Mesothelial cell of epicardium (in vitro differentiated cells): Measurements from ENCODE around the gene LRRIQ4. TPM values are rescaled to one million over a fixed set of nuclear protein-coding genes. Genes with fewer than 3 reads are reported as not detected.

Experiments
- DNase-seq, 2 experiments: peaks; one replicate each; pipeline ENCODE4 v3.0.0; 2021; ENCODE audit warnings: low spot score in 2 of 2; ENCODE audit not compliant: unreplicated experiment in 2 of 2
- H3K27ac Mint-ChIP-seq: 2 replicates; pipeline ENCODE4 v1.8.0; 2021; ENCODE audit warnings: mixed read lengths
- H3K27me3 Mint-ChIP-seq: 2 replicates; pipeline ENCODE4 v1.8.0; 2021; ENCODE audit warnings: low read depth, mixed read lengths
- H3K36me3 Mint-ChIP-seq: 2 replicates; pipeline ENCODE4 v1.8.0; 2021; ENCODE audit warnings: mixed read lengths
- H3K4me1 Mint-ChIP-seq: 2 replicates; pipeline ENCODE4 v1.8.0; 2021; ENCODE audit warnings: mixed read lengths
- H3K4me3 Mint-ChIP-seq: 2 replicates; pipeline ENCODE4 v1.8.0; 2021; ENCODE audit warnings: mild to moderate bottlenecking, moderate library complexity, mixed read lengths
- H3K9me3 Mint-ChIP-seq: 2 replicates; pipeline ENCODE4 v1.8.0; 2021; ENCODE audit warnings: mixed read lengths
- CTCF ChIP-seq: fragments of 200-600 bp; sonication (generic); IDR thresholded peaks from one replicate; pipeline ENCODE4 v1.5.0; 2021; ENCODE audit warnings: antibody characterized with exemption; ENCODE audit not compliant: unreplicated experiment
- total RNA-seq: library from RNA; stranded (reverse); gene quantifications from 3 replicates; pipeline ENCODE4 v1.2.1, GENCODE V29; 2021

Gene LRRIQ4
- total RNA-seq, 1 donor from 2014 or later = 0.16 TPM

- H3K9me3 Mint-ChIP-seq = no peaks in the 10 kb centered on the region
- H3K27ac Mint-ChIP-seq = no peak overlapping the region
- no peaks in the 10 kb centered on the region for H3K27me3 Mint-ChIP-seq
- no peak overlapping the region for H3K4me3 Mint-ChIP-seq
- no peaks in the 10 kb centered on the region for H3K36me3 Mint-ChIP-seq
- H3K4me1 Mint-ChIP-seq = no peaks in the 10 kb centered on the region
- TF ChIP-seq CTCF = no peak
- no peak for DNase-seq
These were observed 34.0 kb downstream of the LRRIQ4 start for GRCh38 chr3:169846458-169847193.

- TF ChIP-seq CTCF = no peak
- H3K27me3 Mint-ChIP-seq = no peaks in the 10 kb centered on the region
- H3K4me3 Mint-ChIP-seq = no peak overlapping the region
- H3K4me1 Mint-ChIP-seq = no peaks in the 10 kb centered on the region
- H3K36me3 Mint-ChIP-seq = no peaks in the 10 kb centered on the region
- DNase-seq = no peak
- H3K27ac Mint-ChIP-seq = no peak overlapping the region
- no peaks in the 10 kb centered on the region for H3K9me3 Mint-ChIP-seq
These were observed 35.2 kb downstream of the LRRIQ4 start for GRCh38 chr3:169847896-169848295.

- no peaks in the 10 kb centered on the region for H3K9me3 Mint-ChIP-seq
- H3K4me3 Mint-ChIP-seq = no peak overlapping the region
- TF ChIP-seq CTCF = no peak
- H3K4me1 Mint-ChIP-seq = no peaks in the 10 kb centered on the region
- H3K36me3 Mint-ChIP-seq = no peaks in the 10 kb centered on the region
- DNase-seq = no peak
- H3K27me3 Mint-ChIP-seq = peaks cover 4% of the 10 kb centered on the region
- no peak overlapping the region for H3K27ac Mint-ChIP-seq
These were observed 36.1 kb downstream of the LRRIQ4 start for GRCh38 chr3:169848741-169849140.

- peaks cover 10% of the 10 kb centered on the region for H3K27me3 Mint-ChIP-seq
- no peak for DNase-seq
- H3K36me3 Mint-ChIP-seq = no peaks in the 10 kb centered on the region
- no peak overlapping the region for H3K4me3 Mint-ChIP-seq
- no peaks in the 10 kb centered on the region for H3K4me1 Mint-ChIP-seq
- no peak overlapping the region for H3K27ac Mint-ChIP-seq
- no peak for TF ChIP-seq CTCF
- H3K9me3 Mint-ChIP-seq = no peaks in the 10 kb centered on the region
These were observed 37.9 kb downstream of the LRRIQ4 start for GRCh38 chr3:169850618-169851017.

GRCh38 chr3:169855514-169855913 lies 42.8 kb downstream of the LRRIQ4 start:
- no peak for TF ChIP-seq CTCF
- Mint-ChIP-seq H3K9me3 (no peaks in the 10 kb centered on the region), H3K36me3 (no peaks in the 10 kb centered on the region), H3K27ac (no peak overlapping the region), H3K4me1 (no peaks in the 10 kb centered on the region), H3K4me3 (no peak overlapping the region), H3K27me3 (peaks cover 17% of the 10 kb centered on the region)
- no peak for DNase-seq

- Mint-ChIP-seq H3K27me3 (peaks cover 17% of the 10 kb centered on the region), H3K9me3 (no peaks in the 10 kb centered on the region), H3K36me3 (no peaks in the 10 kb centered on the region), H3K27ac (no peak overlapping the region), H3K4me3 (no peak overlapping the region), H3K4me1 (peaks cover 6% of the 10 kb centered on the region)
- DNase-seq = no peak
- no peak for TF ChIP-seq CTCF
These were observed 45.1 kb downstream of the LRRIQ4 start for GRCh38 chr3:169857811-169858210.
